ENCODE data around the gene NEGR1. TPM values are rescaled to one million over a fixed set of nuclear protein-coding genes. Genes with fewer than 3 reads are reported as not detected.

NEGR1 gene
- total RNA-seq, 1 experiment from 2014 or later: 0.05 TPM

DNA sequence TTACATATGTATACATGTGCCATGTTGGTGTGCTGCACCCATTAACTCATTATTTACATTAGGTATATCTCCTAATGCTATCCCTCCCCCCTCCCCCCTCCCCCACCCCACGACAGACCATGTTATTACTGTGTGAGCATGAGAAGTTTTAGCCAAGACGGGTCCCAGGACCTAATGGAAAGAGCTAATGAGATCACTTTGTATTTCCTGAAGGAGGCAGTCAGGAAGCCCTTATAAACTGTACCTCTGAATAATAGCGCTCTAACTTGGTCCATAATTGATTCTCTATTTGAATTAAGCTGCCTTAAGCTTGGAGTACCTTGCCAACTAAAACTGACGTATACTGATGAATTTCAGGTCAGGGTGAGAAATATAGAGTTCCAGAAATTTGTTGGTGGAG lies 4.1 kb upstream of the NEGR1 start:
- ChIA-PET POLR2A (no interaction called here), RAD21 (ENCODE audit: low non-redundant PET in 1 of 2, low total read pairs in 2 of 2, uncharacterized antibody in 2 of 2, unreplicated experiment in 2 of 2) (no interaction called here), CTCF (no interaction called here)
- Histone ChIP-seq H3K79me2 (ENCODE audit: insufficient read depth, low read length) (no peaks in the 10 kb centered on the region), H3K9ac (ENCODE audit: low read length) (no peak overlapping the region), H2AFZ (ENCODE audit: low read depth, low read length, poor library complexity, severe bottlenecking) (no peak overlapping the region), H3K4me1 (ENCODE audit: control insufficient read depth in 1 of 2, insufficient read depth in 2 of 2, low read length in 2 of 2) (no peaks in the 10 kb centered on the region), H3K27ac (ENCODE audit: low read depth, low read length) (no peak overlapping the region), H3K9me2 (ENCODE audit: insufficient read depth) (no peaks in the 10 kb centered on the region), H3K9me3 (ENCODE audit: control insufficient read depth in 1 of 2, insufficient read depth in 1 of 2, low read depth in 1 of 2, low read length in 2 of 2) (peaks cover 0 to 3% of the 10 kb centered on the region in 2 experiments; a peak in 2 of 4 replicates), H3K36me3 (ENCODE audit: control insufficient read depth in 1 of 2, insufficient read depth in 2 of 2, low read length in 2 of 2) (no peaks in the 10 kb centered on the region), H3K4me2 (ENCODE audit: low read length) (no peak overlapping the region), H3K4me3 (replicated peaks in 1 of 2; ENCODE audit: low read depth in 1 of 2, low read length in 2 of 2) (no peak overlapping the region), H4K20me1 (ENCODE audit: insufficient read depth) (no peaks in the 10 kb centered on the region), H3K27me3 (ENCODE audit: insufficient read depth, low read length) (no peaks in the 10 kb centered on the region)
- TF ChIP-seq RAD21 (IDR thresholded peaks at IDR 0.05; ENCODE audit: low read depth) (no peak), JUND (IDR thresholded peaks at IDR 0.05) (no peak)
- TF ChIP-seq, protein P1, sequence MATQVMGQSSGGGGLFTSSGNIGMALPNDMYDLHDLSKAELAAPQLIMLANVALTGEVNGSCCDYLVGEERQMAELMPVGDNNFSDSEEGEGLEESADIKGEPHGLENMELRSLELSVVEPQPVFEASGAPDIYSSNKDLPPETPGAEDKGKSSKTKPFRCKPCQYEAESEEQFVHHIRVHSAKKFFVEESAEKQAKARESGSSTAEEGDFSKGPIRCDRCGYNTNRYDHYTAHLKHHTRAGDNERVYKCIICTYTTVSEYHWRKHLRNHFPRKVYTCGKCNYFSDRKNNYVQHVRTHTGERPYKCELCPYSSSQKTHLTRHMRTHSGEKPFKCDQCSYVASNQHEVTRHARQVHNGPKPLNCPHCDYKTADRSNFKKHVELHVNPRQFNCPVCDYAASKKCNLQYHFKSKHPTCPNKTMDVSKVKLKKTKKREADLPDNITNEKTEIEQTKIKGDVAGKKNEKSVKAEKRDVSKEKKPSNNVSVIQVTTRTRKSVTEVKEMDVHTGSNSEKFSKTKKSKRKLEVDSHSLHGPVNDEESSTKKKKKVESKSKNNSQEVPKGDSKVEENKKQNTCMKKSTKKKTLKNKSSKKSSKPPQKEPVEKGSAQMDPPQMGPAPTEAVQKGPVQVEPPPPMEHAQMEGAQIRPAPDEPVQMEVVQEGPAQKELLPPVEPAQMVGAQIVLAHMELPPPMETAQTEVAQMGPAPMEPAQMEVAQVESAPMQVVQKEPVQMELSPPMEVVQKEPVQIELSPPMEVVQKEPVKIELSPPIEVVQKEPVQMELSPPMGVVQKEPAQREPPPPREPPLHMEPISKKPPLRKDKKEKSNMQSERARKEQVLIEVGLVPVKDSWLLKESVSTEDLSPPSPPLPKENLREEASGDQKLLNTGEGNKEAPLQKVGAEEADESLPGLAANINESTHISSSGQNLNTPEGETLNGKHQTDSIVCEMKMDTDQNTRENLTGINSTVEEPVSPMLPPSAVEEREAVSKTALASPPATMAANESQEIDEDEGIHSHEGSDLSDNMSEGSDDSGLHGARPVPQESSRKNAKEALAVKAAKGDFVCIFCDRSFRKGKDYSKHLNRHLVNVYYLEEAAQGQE (IDR thresholded peaks at IDR 0.05; ENCODE audit: low read depth): no peak
- DNase-seq (ENCODE audit: low read depth, low spot score) (no peak), ATAC-seq (no peak)
- BruUV-seq (replicated peaks): no TSS peak
- intact Hi-C loops (cut with micrococcal nuclease): no loop called here

DNA sequence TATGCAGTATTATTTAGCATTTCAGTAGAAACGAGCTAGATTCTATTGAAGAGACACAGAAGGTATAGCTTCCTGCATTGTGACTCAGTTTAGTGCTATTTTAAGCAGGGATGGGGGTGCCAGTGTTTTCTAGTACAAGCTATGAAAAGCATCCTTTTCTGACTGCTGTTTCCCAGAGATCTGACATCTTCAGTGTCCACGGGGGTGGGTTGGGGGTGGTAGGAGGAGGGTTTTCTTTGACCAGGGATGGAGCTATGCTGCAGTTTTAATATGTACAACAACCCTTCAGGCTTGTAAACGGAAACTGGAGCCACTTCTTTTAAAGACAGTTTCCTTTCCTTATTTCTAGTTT lies 2.7 kb upstream of the NEGR1 start:
- Histone ChIP-seq H3K4me1 (ENCODE audit: control insufficient read depth in 1 of 2, insufficient read depth in 2 of 2, low read length in 2 of 2) (no peaks in the 10 kb centered on the region), H3K4me2 (ENCODE audit: low read length) (no peak overlapping the region), H3K27me3 (ENCODE audit: insufficient read depth, low read length) (no peaks in the 10 kb centered on the region), H3K9me3 (ENCODE audit: control insufficient read depth in 1 of 2, insufficient read depth in 1 of 2, low read depth in 1 of 2, low read length in 2 of 2) (peaks cover 0 to 3% of the 10 kb centered on the region in 2 experiments; a peak in 2 of 4 replicates), H4K20me1 (ENCODE audit: insufficient read depth) (no peaks in the 10 kb centered on the region), H3K27ac (ENCODE audit: low read depth, low read length) (no peak overlapping the region), H2AFZ (ENCODE audit: low read depth, low read length, poor library complexity, severe bottlenecking) (no peak overlapping the region), H3K9ac (ENCODE audit: low read length) (no peak overlapping the region), H3K4me3 (replicated peaks in 1 of 2; ENCODE audit: low read depth in 1 of 2, low read length in 2 of 2) (no peak overlapping the region), H3K9me2 (ENCODE audit: insufficient read depth) (no peaks in the 10 kb centered on the region), H3K36me3 (ENCODE audit: control insufficient read depth in 1 of 2, insufficient read depth in 2 of 2, low read length in 2 of 2) (no peaks in the 10 kb centered on the region), H3K79me2 (ENCODE audit: insufficient read depth, low read length) (no peaks in the 10 kb centered on the region)
- intact Hi-C loops (cut with micrococcal nuclease): no loop called here
- ChIA-PET RAD21 (ENCODE audit: low non-redundant PET in 1 of 2, low total read pairs in 2 of 2, uncharacterized antibody in 2 of 2, unreplicated experiment in 2 of 2) (no interaction called here), POLR2A (no interaction called here), CTCF (no interaction called here)
- ATAC-seq (no peak), DNase-seq (ENCODE audit: low read depth, low spot score) (no peak)
- no TSS peak for BruUV-seq (replicated peaks)
- TF ChIP-seq, protein P2, sequence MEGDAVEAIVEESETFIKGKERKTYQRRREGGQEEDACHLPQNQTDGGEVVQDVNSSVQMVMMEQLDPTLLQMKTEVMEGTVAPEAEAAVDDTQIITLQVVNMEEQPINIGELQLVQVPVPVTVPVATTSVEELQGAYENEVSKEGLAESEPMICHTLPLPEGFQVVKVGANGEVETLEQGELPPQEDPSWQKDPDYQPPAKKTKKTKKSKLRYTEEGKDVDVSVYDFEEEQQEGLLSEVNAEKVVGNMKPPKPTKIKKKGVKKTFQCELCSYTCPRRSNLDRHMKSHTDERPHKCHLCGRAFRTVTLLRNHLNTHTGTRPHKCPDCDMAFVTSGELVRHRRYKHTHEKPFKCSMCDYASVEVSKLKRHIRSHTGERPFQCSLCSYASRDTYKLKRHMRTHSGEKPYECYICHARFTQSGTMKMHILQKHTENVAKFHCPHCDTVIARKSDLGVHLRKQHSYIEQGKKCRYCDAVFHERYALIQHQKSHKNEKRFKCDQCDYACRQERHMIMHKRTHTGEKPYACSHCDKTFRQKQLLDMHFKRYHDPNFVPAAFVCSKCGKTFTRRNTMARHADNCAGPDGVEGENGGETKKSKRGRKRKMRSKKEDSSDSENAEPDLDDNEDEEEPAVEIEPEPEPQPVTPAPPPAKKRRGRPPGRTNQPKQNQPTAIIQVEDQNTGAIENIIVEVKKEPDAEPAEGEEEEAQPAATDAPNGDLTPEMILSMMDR (IDR thresholded peaks at IDR 0.05 in 2 of 3, conservative IDR thresholded peaks at IDR 0.05 in 1 of 3; ENCODE audit: borderline replicate concordance in 1 of 3, insufficient read depth in 1 of 3, low read depth in 2 of 3, low read length in 2 of 3): no peak
- TF ChIP-seq ELF1 (IDR thresholded peaks at IDR 0.05; ENCODE audit: borderline replicate concordance, low read depth) (no peak), SP1 (IDR thresholded peaks at IDR 0.05; ENCODE audit: low read depth) (no peak), YY1 (IDR thresholded peaks at IDR 0.05; ENCODE audit: extremely low read depth, insufficient replicate concordance, low read depth, low read length) (no peak), POLR2AphosphoS5 (IDR thresholded peaks at IDR 0.05; ENCODE audit: low read depth, low read length) (no peak), POLR2A (IDR thresholded peaks at IDR 0.05; ENCODE audit: borderline replicate concordance, extremely low read depth, insufficient read depth, insufficient read length) (no peak), JUND (IDR thresholded peaks at IDR 0.05) (no peak), RAD21 (IDR thresholded peaks at IDR 0.05; ENCODE audit: low read depth) (no peak), ZNF274 (IDR thresholded peaks at IDR 0.05; ENCODE audit: low read depth, low read length) (no peak)
- TF ChIP-seq, protein P1 (IDR thresholded peaks at IDR 0.05; ENCODE audit: low read depth): no peak
- TF ChIP-seq, protein P3, sequence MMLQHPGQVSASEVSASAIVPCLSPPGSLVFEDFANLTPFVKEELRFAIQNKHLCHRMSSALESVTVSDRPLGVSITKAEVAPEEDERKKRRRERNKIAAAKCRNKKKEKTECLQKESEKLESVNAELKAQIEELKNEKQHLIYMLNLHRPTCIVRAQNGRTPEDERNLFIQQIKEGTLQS (IDR thresholded peaks at IDR 0.05): no peak
